IMR-90 (cell line): ENCODE measurements around the gene CD151. TPM values are rescaled to one million over a fixed set of nuclear protein-coding genes. Genes with fewer than 3 reads are reported as not detected.

Source experiments
- ATAC-seq: fragments of 200-7000 bp; cut with Tn5 transposase; 2 replicates; pipeline ENCODE4 v1.9.1; 2020; ENCODE audit warnings: low read depth, mild to moderate bottlenecking, moderate library complexity
- BruUV-seq: library from RNA; stranded (reverse); fragments of 400-500 nt; replicated peaks from 2 replicates; lab custom pipeline; 2021; lab: Mats Ljungman, UMichigan
- CTCF ChIA-PET: fragments of 300-600 bp; formaldehyde crosslinking; extraction: SDS; loops from one replicate; lab custom pipeline; 2021; ENCODE audit warnings: antibody characterized with exemption; lab: Yijun Ruan, JAX
- POLR2A ChIA-PET: fragments of 300-600 bp; sonication (Branson Sonifier 250); formaldehyde crosslinking; loops from one replicate; lab custom pipeline; 2022; ENCODE audit warnings: antibody characterized with exemption; ENCODE audit not compliant: unreplicated experiment; lab: Charles Lee
- DNase-seq: peaks from one replicate; pipeline ENCODE4 v3.0.0; 2013
- H2AFZ ChIP-seq: replicated peaks from 2 replicates; pipeline ENCODE3; 2013; ENCODE audit warnings: low read length, mild to moderate bottlenecking; ENCODE audit not compliant: poor library complexity
- H2AK5ac ChIP-seq: 2 replicates; pipeline ENCODE4 v1.6.1; 2013; ENCODE audit warnings: low read depth, low read length, inconsistent platforms
- H2AK9ac ChIP-seq: replicated peaks from 2 replicates; pipeline ENCODE3; 2013; ENCODE audit warnings: mild to moderate bottlenecking, low read depth, low read length, moderate library complexity; ENCODE audit not compliant: poor library complexity
- H2BK120ac ChIP-seq: 2 replicates; pipeline ENCODE4 v1.6.1; 2013; ENCODE audit warnings: low read depth, low read length, inconsistent platforms
- H2BK15ac ChIP-seq: 3 replicates; pipeline ENCODE4 v1.6.1; 2013; ENCODE audit warnings: low read depth, low read length, inconsistent platforms
- H2BK20ac ChIP-seq: 2 replicates; pipeline ENCODE4 v1.6.1; 2013; ENCODE audit warnings: low read depth, mild to moderate bottlenecking, inconsistent platforms, low read length, moderate library complexity
- H2BK5ac ChIP-seq: 2 replicates; pipeline ENCODE4 v1.6.1; 2013; ENCODE audit warnings: mild to moderate bottlenecking, low read depth, low read length, inconsistent platforms; ENCODE audit not compliant: poor library complexity, severe bottlenecking
- H3K14ac ChIP-seq: replicated peaks from 2 replicates; pipeline ENCODE4 v1.6.1; 2013; ENCODE audit warnings: low read depth, low read length, inconsistent platforms
- H3K18ac ChIP-seq: 2 replicates; pipeline ENCODE4 v1.6.1; 2013; ENCODE audit warnings: low read depth, low read length, control low read depth
- H3K23ac ChIP-seq: 2 replicates; pipeline ENCODE4 v1.6.1; 2013; ENCODE audit warnings: low read depth, low read length, inconsistent platforms
- H3K27ac ChIP-seq: 2 replicates; pipeline ENCODE4 v1.5.1; 2013; ENCODE audit warnings: mild to moderate bottlenecking, control low read depth, low read length; ENCODE audit not compliant: insufficient read depth
- H3K27me3 ChIP-seq: 2 replicates; pipeline ENCODE4 v1.6.1; 2013; ENCODE audit warnings: low read length; ENCODE audit not compliant: control insufficient read depth, insufficient read depth
- H3K36me3 ChIP-seq: 2 replicates; pipeline ENCODE4 v1.6.1; 2013; ENCODE audit warnings: low read length, mixed read lengths; ENCODE audit not compliant: control insufficient read depth, insufficient read depth
- H3K4ac ChIP-seq: 2 replicates; pipeline ENCODE4 v1.6.1; 2013; ENCODE audit warnings: low read depth, low read length, inconsistent platforms
- H3K4me1 ChIP-seq: 2 replicates; pipeline ENCODE4 v1.6.1; 2013; ENCODE audit warnings: low read length, mixed read lengths; ENCODE audit not compliant: control insufficient read depth, insufficient read depth
- H3K4me2 ChIP-seq: 2 replicates; pipeline ENCODE4 v1.6.1; 2013; ENCODE audit warnings: low read depth, mild to moderate bottlenecking, control low read depth, low read length, moderate library complexity
- H3K4me3 ChIP-seq: 2 replicates; pipeline ENCODE4 v1.5.1; 2013; ENCODE audit warnings: low read depth, mild to moderate bottlenecking, control low read depth, low read length, moderate library complexity; ENCODE audit not compliant: insufficient read depth
- H3K56ac ChIP-seq: 2 replicates; pipeline ENCODE4 v1.6.1; 2013; ENCODE audit warnings: low read length, inconsistent platforms; ENCODE audit not compliant: insufficient read depth; ENCODE audit errors: extremely low read depth
- H3K79me1 ChIP-seq, 2 experiments: 2 replicates each; pipeline ENCODE4 v1.6.1; 2013; ENCODE audit warnings: low read length in 2 of 2, inconsistent platforms in 1 of 2, low read depth in 1 of 2
- H3K9ac ChIP-seq: 2 replicates; pipeline ENCODE4 v1.6.1; 2013; ENCODE audit warnings: low read depth, low read length, control low read depth
- H3K9me1 ChIP-seq: 2 replicates; pipeline ENCODE4 v1.6.1; 2013; ENCODE audit warnings: low read length, inconsistent platforms; ENCODE audit not compliant: insufficient read depth
- H3K9me3 ChIP-seq: 2 replicates; pipeline ENCODE4 v1.6.1; 2013; ENCODE audit warnings: low read length; ENCODE audit not compliant: control insufficient read depth, insufficient read depth
- H4K20me1 ChIP-seq: 2 replicates; pipeline ENCODE4 v1.6.1; 2013; ENCODE audit warnings: low read length, inconsistent platforms; ENCODE audit not compliant: insufficient read depth
- H4K5ac ChIP-seq: 2 replicates; pipeline ENCODE4 v1.6.1; 2013; ENCODE audit warnings: mild to moderate bottlenecking, low read depth, low read length, control low read depth
- H4K8ac ChIP-seq, 2 experiments: 2 replicates each; pipeline ENCODE4 v1.6.1; 2013; ENCODE audit warnings: low read depth in 2 of 2, low read length in 2 of 2, control low read depth in 1 of 2, inconsistent platforms in 1 of 2
- H4K91ac ChIP-seq: 2 replicates; pipeline ENCODE4 v1.6.1; 2013; ENCODE audit warnings: low read depth, low read length, inconsistent platforms; ENCODE audit not compliant: insufficient read depth
- MAZ ChIP-seq: IDR thresholded peaks from 2 replicates; pipeline ENCODE4 v1.6.1; 2012; ENCODE audit warnings: low read depth, mild to moderate bottlenecking, low read length, improper control_type of control experiment, moderate library complexity, borderline replicate concordance
- MXI1 ChIP-seq: IDR thresholded peaks from 2 replicates; pipeline ENCODE4 v1.6.1; 2012; ENCODE audit warnings: low read depth, mild to moderate bottlenecking, low read length, moderate library complexity, borderline replicate concordance
- POLR2A ChIP-seq: IDR thresholded peaks from 2 replicates; pipeline ENCODE4 v1.6.1; 2012; ENCODE audit warnings: mild to moderate bottlenecking, low read depth, low read length
- WGBS, 2 experiments: methylation state at CpG; one replicate each; pipeline versions ENCODE4 v1.1.5 to v1.1.7; 2013; ENCODE audit warnings: missing lambda C conversion rate in 2 of 2; ENCODE audit not compliant: insufficient read length in 1 of 2; ENCODE audit errors: extremely low coverage in 2 of 2; 5-methylcytosine and 5-hydroxymethylcytosine counted together
- dilution Hi-C: fragments of 300-500 bp; cut with HindIII; formaldehyde crosslinking; loops from one replicate; pipeline ENCODE4 v1.14.3; 2018; ENCODE audit warnings: low sequenced_read_pairs; ENCODE audit not compliant: unreplicated experiment
- in situ Hi-C: fragments of 300-500 bp; cut with MboI; formaldehyde crosslinking; loops from 3 replicates; pipeline ENCODE4 v1.14.3; 2019; ENCODE audit warnings: low sequenced_read_pairs, inconsistent platforms, mixed read lengths
- intact Hi-C: fragments of 100-400 bp; cut with micrococcal nuclease; formaldehyde crosslinking; loops from 2 replicates; pipeline ENCODE4 v1.10.0; 2022
- polyA plus RNA-seq, 3 experiments: library from polyadenylated mRNA; depleted of rRNA; stranded (reverse); fragments of >200 nt; gene quantifications; 2 replicates each; pipeline ENCODE4 v1.2.3, GENCODE V29; 2012; ENCODE audit warnings: low replicate concordance in 1 of 3
- total RNA-seq: library from RNA; depleted of rRNA; stranded (reverse); fragments of >200 nt; gene quantifications from 2 replicates; pipeline ENCODE4 v1.2.3, GENCODE V29; 2012
- TF ChIP-seq, protein P1 (sequence below): conservative IDR thresholded peaks from 2 replicates; pipeline ENCODE4 v1.5.1; 2012; ENCODE audit warnings: mild to moderate bottlenecking, low read depth, low read length, improper control_type of control experiment
- TF ChIP-seq, protein P2 (sequence below): fragments of 150-350 bp; IDR thresholded peaks from 2 replicates; pipeline ENCODE4 v1.6.1; 2017; ENCODE audit warnings: mild to moderate bottlenecking, antibody characterized with exemption, low read length, low read depth

The CD151 gene
- total and polyA plus RNA-seq, 2 of the 4 experiments (the other 2 are of a cell fraction) = 1,150 to 1,267 TPM

DNA sequence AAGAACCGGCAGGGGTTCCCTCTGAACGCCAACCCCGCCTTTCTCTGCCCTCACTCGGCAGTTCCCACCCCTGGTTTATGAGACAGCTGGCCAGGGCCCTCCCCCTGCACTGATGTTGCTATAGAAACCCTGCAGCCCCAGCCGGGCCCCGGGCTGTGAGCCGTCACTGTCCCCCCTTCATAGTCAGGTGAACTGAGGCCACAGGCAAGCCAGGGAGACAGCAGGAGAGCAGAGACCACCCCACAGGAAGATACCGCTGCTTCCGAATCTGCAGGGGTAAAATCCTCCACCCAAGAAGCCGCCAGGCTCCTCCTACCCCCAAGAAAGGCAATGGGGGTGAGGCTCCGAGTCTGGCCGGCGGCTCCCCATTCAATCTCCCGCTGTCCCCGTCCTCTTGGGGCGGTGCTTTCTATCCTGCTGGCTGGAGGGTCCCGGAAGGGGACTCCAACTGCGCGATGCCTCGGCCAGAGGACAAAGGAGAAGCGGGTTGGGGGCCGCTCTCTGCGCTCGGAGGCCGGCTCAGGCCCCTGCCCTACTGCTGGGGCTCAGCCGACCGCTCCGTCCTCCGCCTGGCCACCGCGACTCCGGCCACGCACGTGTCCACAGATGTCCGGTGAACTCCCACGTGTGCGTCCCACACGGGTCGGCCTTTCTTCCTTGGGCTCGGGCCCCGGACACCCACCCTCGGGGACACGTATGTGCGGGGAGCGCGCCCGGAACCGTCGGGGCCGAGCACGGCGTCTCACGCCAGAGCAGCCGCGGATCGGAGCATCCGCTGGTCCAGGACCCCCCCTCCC is 35.3 kb upstream of the CD151 start:
- Histone ChIP-seq H2BK15ac (peak overlapping the region; percentile 43; the same call in 1 of the 3 replicates), H3K14ac (peak overlapping the region; percentile 87; the same call in 1 of the 2 replicates), H3K18ac (no peak overlapping the region), H3K4me1 (peaks cover 10% of the 10 kb centered on the region), H4K91ac (peak overlapping the region; percentile 87), H2AFZ (peak overlapping the region; percentile 93), H2BK5ac (peak overlapping the region; percentile 70), H3K9ac (peak overlapping the region; percentile 84), H3K36me3 (peaks cover 36% of the 10 kb centered on the region), H2BK120ac (0 out of 2 replicates have a peak overlapping the region, but pooled peaks have one; percentile 20), H4K8ac (peak overlapping the region; percentile 35 to 71; a peak in 2 of 4 replicates), H3K9me1 (peaks cover 6% of the 10 kb centered on the region; the same call in 1 of the 2 replicates), H3K9me3 (no peaks in the 10 kb centered on the region), H2AK5ac (peak overlapping the region; percentile 90; the same call in 1 of the 2 replicates), H3K4me3 (peak overlapping the region; percentile 61), H3K27me3 (no peaks in the 10 kb centered on the region), H4K5ac (peak overlapping the region; percentile 1; the same call in 1 of the 2 replicates), H3K23ac (peak overlapping the region; percentile 63; the same call in 1 of the 2 replicates), H2BK20ac (no peak overlapping the region), H4K20me1 (peaks cover 18% of the 10 kb centered on the region), H3K4ac (peak overlapping the region; percentile 85), H3K4me2 (peak overlapping the region; percentile 96), H3K79me1 (peaks cover 0 to 30% of the 10 kb centered on the region in 2 experiments; a peak in 3 of 4 replicates), H2AK9ac (peak overlapping the region; percentile 95), H3K56ac (peak overlapping the region; percentile 38), H3K27ac (peak overlapping the region; percentile 89)
- intact Hi-C loops = loop anchor here (1.0 kb wide), 1 partner anchor 12 kb away; the partner anchor contains the start of gene RPLP2
- BruUV-seq = no TSS peak
- CTCF ChIA-PET = interaction anchor here (0.6 to 2.7 kb wide), 2 partner anchors 14 to 37 kb away, joined by 3 to 10 read pairs; no protein-coding TSS in a partner anchor
- POLR2A ChIA-PET = no interaction called here
- in situ Hi-C loops = no loop called here
- 0% methylated on average over 25 of the region's 57 CpGs; no CpG with 5 or more reads in 1 of the 2 experiments for WGBS, 2 experiments
- peak; percentile 84 for DNase-seq
- TF ChIP-seq MXI1 = peak; percentile 94; the same call in 1 of the 2 replicates
- TF ChIP-seq POLR2A = no peak; the same call in 1 of the 2 replicates
- TF ChIP-seq, protein P1, sequence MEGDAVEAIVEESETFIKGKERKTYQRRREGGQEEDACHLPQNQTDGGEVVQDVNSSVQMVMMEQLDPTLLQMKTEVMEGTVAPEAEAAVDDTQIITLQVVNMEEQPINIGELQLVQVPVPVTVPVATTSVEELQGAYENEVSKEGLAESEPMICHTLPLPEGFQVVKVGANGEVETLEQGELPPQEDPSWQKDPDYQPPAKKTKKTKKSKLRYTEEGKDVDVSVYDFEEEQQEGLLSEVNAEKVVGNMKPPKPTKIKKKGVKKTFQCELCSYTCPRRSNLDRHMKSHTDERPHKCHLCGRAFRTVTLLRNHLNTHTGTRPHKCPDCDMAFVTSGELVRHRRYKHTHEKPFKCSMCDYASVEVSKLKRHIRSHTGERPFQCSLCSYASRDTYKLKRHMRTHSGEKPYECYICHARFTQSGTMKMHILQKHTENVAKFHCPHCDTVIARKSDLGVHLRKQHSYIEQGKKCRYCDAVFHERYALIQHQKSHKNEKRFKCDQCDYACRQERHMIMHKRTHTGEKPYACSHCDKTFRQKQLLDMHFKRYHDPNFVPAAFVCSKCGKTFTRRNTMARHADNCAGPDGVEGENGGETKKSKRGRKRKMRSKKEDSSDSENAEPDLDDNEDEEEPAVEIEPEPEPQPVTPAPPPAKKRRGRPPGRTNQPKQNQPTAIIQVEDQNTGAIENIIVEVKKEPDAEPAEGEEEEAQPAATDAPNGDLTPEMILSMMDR = no peak
- peak; percentile 82 for TF ChIP-seq MAZ
- TF ChIP-seq, protein P2, sequence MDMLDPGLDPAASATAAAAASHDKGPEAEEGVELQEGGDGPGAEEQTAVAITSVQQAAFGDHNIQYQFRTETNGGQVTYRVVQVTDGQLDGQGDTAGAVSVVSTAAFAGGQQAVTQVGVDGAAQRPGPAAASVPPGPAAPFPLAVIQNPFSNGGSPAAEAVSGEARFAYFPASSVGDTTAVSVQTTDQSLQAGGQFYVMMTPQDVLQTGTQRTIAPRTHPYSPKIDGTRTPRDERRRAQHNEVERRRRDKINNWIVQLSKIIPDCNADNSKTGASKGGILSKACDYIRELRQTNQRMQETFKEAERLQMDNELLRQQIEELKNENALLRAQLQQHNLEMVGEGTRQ = peak; percentile 41; the same call in 1 of the 2 replicates
- peak; percentile 56 for ATAC-seq
- dilution Hi-C loops = no loop called here
